Glomerular endothelial cell (primary cell): ENCODE results near the gene SLCO3A1. TPM values are rescaled to one million over a fixed set of nuclear protein-coding genes. Genes with fewer than 3 reads are reported as not detected.

Experiments used
- DNase-seq: peaks from one replicate; pipeline ENCODE4 v3.0.0-alpha.2; 2011; ENCODE audit warnings: low read depth, low spot score; ENCODE audit errors: extremely low read depth
- total RNA-seq: library from RNA; depleted of rRNA; stranded (reverse); fragments of >200 nt; gene quantifications from 2 replicates; pipeline ENCODE4 v1.2.3, GENCODE V29; 2015

The SLCO3A1 gene
- total RNA-seq, 1 donor from 2014 or later: 7.0 TPM

DNA sequence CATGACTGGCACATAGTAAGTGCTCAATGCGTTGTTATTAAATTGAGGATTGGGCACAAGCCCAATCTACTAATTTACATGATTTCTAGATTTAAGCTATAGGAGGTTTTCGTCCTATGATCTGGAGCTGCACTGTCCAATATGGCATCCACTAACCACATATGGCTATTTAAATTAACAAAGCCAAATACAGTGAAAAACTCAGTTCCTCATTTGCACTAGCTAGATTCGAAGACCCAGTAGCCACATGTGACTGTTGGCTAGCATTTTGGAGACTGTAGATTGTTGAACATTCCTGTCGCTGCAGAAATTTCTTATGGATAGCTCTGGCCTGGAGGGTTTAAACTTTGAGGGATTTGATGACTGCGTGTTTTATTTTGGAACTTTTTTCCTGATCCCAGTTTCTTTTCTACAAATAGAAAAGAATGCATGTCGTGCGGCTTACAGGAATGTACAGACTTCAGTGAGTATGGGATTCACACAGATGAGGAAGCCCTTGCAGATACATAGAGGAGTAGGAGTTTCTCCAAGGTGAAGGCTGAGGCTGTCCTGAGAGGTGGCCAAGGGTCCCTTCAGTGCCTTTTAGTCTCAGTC, 82.8 kb downstream of the SLCO3A1 start:
- no peak for DNase-seq

- no peak for DNase-seq
Observed at GRCh38 chr15:91936927-91937326, 83.4 kb downstream of the SLCO3A1 start.

- no peak for DNase-seq
Observed at GRCh38 chr15:91938136-91938535, 84.6 kb downstream of the SLCO3A1 start.

GRCh38 chr15:91939403-91939831, 85.9 kb downstream of the SLCO3A1 start:
- DNase-seq: no peak

DNA sequence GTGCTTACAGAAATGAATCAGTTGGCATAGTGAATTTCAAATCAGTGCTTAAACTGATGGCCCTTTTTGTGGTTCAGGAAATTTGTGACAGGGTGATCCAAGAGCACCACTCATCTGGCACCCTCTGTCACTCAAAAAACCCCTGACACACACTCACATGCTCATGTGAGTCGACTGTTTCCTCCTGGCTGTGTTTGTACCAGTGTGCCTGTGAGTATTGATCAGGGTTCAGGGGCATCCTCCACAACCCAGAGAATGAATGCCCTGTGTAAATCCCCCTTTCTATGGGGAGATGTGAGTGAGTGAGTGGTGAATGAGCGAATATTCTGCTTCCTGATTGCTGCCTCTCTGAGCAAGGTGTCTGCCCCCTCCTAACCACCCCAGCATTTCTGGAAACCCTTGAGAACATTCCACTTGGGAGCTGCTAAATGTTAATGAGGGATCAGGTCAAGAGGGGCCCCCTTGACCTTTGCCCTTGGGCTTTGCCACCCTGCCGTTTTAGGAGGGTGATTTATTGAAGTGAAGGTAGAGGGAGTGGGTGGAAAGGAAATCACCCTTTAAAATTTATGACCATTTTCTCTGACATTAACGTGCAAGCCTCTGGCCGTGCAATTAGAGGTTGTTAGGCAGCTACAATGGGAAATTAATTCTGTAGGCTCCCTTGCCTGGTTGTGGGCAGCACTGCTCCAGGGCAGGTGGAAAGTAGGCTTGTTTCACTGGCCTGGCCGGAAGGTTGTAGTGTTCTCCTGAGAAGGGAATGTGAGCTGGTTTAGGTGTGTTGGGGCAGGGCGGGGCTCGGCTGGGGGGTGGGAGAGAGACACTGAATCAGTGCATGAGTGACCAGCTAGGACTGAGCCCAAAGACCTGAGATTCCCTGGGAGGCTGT, 87.2 kb downstream of the SLCO3A1 start:
- DNase-seq: no peak

DNA sequence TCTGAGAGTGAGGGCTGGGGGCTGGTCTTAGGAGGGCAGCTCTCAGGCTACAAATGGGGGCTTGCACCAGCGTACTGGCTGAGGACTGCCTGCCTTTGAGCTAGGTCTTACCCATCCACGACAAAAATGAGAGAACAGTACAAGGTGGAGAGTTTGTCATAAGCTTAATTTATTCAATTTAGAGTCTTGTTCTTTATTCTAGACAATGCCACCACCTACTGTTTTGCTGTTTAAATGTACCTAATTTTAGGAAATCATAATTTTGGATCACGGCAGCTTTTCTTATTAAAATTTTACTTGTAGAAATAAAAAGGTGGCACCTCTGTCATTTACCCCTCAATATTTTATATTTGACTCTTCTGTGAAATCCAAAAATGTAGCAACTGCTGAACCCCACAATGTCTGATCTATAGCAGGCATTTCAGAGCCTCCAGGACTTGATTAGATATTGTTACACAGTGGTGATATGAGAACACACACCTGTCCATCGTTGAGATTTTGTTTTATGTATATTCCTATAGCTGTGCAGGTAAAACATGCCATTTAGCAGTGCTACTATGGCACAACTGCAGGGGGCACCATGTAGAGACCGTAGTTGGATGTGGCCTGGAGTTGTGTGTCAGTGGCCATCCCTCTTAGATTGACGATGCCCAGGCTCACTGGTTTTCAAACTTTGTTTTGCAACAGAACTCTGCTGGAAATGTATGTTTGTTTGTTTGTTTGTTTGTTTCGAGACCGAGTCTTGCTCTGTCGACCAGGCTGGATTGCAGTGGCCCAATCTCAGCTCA, 88.6 kb downstream of the SLCO3A1 start:
- DNase-seq: no peak

GRCh38 chr15:91942720-91943394, 89.3 kb downstream of the SLCO3A1 start:
- no peak for DNase-seq

DNA sequence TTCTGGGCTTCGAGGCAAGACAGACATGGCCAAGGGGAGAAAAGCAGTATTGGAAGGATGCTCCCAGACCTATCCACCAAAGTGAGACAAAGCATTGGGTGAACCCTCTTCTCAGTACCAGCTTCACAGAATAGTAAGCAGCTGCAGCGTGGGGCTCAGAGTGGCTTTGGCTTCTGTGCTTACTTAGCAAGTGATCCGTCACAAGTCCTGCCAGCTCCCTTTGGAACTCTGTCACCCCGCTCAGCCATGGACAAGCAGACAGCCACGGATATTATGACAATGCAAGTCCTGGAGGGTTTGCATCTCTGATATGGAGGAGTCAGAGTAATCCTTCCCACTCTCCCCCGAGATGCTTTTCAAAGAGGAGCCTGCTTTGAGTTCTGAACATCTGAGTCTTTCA, 90.8 kb downstream of the SLCO3A1 start:
- DNase-seq: no peak

DNA sequence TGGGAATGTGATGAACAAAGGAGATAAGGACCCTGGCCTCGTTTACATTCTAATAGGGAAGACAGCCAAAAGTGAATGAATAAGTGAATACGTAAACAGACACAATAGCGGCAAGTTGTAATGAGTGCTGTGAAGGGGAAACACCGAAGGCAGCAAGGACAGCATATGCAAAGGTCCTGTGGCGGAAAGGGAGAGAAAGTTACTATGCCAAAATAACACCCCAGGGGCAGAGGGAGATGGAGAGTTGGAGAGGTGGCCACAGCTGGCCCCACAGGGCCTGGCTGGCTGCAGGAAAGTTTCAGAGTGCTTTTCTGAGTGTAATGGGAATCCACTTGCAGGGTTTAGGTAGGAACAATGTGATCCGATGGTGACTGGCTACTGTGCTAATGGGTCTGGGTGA, 91.9 kb downstream of the SLCO3A1 start:
- DNase-seq: no peak

DNA sequence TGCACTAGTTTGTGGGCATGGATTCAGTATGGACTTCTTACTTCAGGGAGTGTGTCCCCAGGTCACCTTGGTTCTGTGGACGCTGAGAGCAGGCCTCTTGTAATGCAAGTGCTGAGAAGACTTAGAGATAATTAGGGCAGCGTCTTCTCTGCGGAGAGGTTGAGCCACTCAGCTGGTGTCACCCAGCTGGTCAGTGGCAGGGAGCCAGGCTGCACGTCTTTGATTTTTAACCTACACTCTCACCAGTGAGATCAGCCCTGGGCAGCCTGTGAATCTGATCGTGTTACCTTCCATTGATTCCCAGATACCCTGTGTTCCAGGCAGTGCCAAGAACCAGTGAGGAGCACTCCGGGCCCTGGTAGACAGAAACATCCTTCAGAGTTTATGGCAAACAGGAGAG, 92.6 kb downstream of the SLCO3A1 start:
- no peak for DNase-seq

DNA sequence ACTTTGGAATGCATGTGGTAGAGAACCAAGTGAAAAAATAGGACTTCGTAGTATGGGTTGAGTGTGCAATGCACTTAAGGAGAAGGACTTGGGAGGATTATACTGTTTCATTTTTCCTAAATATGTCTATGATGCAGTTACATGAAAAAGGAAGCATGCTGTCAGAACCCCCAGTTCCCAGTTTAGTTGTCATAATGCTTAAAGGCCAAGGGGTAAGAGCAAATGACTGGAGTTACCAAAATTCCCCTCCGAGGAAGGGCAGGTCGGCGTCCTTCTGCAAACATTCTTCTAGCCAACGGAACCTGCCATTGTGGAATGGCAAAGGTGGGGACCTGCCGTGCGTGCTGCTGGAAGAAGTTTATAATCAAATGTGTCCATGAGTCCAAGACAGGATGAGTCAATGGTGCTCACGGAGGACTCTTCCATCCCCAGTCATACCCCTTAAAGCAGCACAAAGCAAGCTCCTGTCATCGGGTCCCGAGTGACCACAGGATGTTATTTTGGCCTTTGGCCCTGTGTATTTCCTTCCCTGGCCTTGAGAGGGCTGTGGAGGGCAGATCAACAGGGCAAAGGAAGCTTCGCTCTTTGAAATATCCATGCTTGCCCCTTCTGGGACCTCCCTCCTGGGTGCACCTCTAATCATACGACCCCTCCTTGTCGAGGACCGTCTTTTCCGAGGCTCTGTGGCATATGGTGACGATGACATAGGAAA, 93.2 kb downstream of the SLCO3A1 start:
- DNase-seq: no peak

- DNase-seq: no peak
Observed at GRCh38 chr15:91947293-91947679, 93.8 kb downstream of the SLCO3A1 start.

- DNase-seq: no peak
Observed at GRCh38 chr15:91947683-91948608, 94.4 kb downstream of the SLCO3A1 start.

- no peak for DNase-seq
Observed at GRCh38 chr15:91949361-91949760, 95.9 kb downstream of the SLCO3A1 start.

- DNase-seq: no peak
Observed at GRCh38 chr15:91950054-91950453, 96.5 kb downstream of the SLCO3A1 start.

DNA sequence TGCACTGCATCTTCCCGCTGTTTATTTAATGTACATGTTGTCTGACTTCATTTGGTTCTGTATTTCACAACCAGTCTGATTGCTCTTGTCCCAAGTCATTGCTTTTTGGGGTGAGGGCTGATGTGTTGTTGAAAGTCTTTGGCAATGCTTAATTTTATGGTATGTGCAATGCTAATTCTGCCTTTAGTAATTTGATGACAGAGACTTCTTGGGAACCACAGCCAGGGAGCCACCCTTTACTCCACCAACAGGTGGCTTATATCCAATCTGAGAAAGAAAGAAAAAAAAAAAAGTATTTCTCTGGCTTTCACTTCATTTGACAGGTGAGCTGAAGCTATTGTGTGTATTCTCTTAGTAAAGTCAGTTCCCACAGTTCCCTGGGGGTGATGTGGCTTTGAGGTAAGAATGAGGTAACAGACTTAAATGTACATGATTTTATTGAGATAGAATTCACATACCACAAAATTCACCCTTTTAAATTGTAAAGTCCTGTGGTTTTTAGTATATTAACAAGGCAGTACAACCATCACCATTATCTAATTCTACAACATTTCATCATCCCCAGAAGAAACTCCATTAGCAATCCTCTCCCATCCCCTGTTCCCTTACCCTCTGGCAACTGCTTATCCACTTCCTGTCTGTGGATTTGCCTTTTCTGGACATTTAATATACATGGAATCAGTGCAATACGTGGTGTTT, 97.3 kb downstream of the SLCO3A1 start:
- DNase-seq: no peak

DNA sequence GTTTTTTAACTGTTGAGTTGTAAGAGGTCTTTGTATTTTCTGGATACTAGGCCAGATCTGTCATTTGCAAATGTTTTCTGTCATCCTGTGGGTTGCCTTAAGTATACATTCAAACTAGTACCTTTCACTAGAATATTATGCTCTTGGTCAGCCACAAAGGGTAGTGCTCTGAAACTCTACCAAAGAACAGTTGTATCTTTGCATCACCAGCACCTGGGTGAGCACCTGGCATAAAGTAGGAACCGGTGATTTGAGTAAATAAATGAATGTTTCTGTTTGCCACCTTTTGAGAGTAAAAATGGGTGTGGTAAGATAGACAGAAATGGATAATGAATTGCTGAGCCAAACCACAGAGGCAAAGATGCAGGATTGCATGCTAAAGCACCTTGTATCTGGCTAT, 98.7 kb downstream of the SLCO3A1 start:
- no peak for DNase-seq

- no peak for DNase-seq
Observed at GRCh38 chr15:91953432-91953831, 99.9 kb downstream of the SLCO3A1 start.

- DNase-seq: no peak
Observed at GRCh38 chr15:91954292-91954691, 100.8 kb downstream of the SLCO3A1 start.
